Heart left ventricle (tissue), 13 donors: ENCODE results near the gene FAF1.

Experiments
- POLR2A ChIP-seq, 2 donors: fragments of 450-650 bp; IDR thresholded peaks; one replicate each; pipeline ENCODE4 v1.6.1; 2017; ENCODE audit warnings: antibody characterized with exemption in 2 of 2, mild to moderate bottlenecking in 2 of 2, moderate library complexity in 2 of 2
- TF ChIP-seq, protein P1 (sequence below), 12 donors: fragments of 200-600 bp; sonication (generic) in 4 of 12; IDR thresholded peaks; one replicate each; pipeline versions ENCODE4 v1.5.0 to v1.8.0; 2018 to 2022; ENCODE audit warnings: antibody characterized with exemption in 12 of 12, mild to moderate bottlenecking in 5 of 12
- donor health status: ischemic (EF 13 %, LVEDD 7.1; RV severe dilation, severe dysfunction).
- donor health status: DM: no; HTN: yes; CAD: no.
- donor health status: DM: no; HTN: no; CAD: no.
- donor health status: ischemic (EF 25% LVEDD 6.9; RV normal size, moderate dysfunction).
- donor health status: ischemic (EF 25% LVEDD 5.7; RV mildly dilated, moderate dysfunction).
- donor health status: ischemic (EF 35%, LVEDD 5.7; RV mildly dilated, moderate dysfunction).
- donor health status: nonischemic (EF 11% LVEDD 7.7; RV severe dilation, severe dysfunction).
- donor health status: DM: yes; HTN: yes; CAD: no.
- donor health status: PGD.
- donor health status: ischemic (EF 29% LVEDD 5.4; RV normal size, mild dysfunction).
- donor health status: nonischemic (EF 23%, LVEDD 6.1; RV moderate dilation, normal function).

- TF ChIP-seq, protein P1, sequence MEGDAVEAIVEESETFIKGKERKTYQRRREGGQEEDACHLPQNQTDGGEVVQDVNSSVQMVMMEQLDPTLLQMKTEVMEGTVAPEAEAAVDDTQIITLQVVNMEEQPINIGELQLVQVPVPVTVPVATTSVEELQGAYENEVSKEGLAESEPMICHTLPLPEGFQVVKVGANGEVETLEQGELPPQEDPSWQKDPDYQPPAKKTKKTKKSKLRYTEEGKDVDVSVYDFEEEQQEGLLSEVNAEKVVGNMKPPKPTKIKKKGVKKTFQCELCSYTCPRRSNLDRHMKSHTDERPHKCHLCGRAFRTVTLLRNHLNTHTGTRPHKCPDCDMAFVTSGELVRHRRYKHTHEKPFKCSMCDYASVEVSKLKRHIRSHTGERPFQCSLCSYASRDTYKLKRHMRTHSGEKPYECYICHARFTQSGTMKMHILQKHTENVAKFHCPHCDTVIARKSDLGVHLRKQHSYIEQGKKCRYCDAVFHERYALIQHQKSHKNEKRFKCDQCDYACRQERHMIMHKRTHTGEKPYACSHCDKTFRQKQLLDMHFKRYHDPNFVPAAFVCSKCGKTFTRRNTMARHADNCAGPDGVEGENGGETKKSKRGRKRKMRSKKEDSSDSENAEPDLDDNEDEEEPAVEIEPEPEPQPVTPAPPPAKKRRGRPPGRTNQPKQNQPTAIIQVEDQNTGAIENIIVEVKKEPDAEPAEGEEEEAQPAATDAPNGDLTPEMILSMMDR (IDR thresholded peaks at IDR 0.05), result no peak
- no peak for TF ChIP-seq POLR2A (IDR thresholded peaks at IDR 0.05)
Observed at GRCh38 chr1:50424884-50425375, 535.1 kb downstream of the FAF1 start.
